UCSD-AML1 (cell line): Measurements from ENCODE around the gene TCF23.
"Not testable (repeated sequence)": the region's sequence is repeated elsewhere in the genome, so short reads cannot be mapped to it uniquely, and the experiment has no call there.

Source experiments
- DNase-seq: peaks from one replicate; lab custom pipeline; 2025; ENCODE audit not compliant: unreplicated experiment; lab: John Stamatoyannopoulos, UW

The TCF23 gene

DNA sequence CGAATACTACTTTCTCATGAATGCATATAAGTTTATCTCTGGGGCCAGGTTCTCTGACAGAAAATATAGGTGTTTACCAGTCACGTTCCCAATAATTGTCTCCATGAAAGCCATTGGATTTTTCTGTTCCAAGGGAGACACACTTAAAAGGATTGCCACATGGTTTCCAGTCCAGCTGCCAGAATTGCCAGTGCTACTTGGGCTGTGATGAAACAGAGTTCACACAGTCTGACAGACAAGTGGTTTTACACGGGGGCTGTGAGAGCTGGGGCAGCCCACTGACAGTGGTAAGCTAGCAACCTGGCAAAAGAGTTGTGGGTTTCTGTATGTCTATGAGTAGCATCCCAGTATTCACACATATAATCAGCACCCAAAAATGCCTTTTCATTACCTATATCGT, 35.3 kb downstream of the TCF23 start:
- DNase-seq = no peak

- peak; percentile 32 for DNase-seq
These were observed 36.7 kb downstream of the TCF23 start for GRCh38 chr2:27185331-27186026.

DNA sequence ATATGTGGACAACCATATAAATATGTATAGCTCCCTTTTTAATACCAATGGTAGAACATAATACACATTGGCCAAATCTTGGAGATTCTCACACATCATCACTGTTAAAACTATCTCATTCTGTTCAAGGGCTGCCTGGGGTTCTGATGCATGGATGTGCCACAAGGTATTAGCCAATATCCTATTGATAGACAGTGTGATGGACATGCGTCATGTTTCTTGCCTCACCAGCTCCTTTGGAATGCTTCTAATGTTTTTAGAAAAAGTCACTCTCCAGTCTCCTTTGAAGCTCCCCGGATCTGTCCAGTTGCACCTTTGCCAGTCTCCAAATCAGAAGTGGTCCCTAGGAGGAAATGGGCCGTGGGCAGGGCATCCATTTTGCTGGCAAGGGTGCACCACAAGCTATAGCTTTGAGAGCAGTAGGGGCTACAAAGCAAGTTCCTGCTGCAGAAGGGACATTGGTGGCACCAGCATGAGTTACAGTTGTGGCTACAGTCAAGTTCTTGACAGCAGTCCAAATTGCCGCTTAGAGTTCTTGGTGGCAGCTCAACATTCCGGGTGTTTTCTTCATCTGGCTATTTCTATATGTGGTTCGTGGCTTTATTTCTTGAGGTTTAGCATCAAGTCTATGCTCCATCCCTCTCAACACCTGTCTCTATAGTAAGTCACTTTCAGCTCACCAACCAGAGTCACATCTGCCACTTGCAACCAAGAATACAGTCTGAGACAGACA, 38.0 kb downstream of the TCF23 start:
- DNase-seq = no peak

GRCh38 chr2:27189989-27190388, 41.2 kb downstream of the TCF23 start:
- DNase-seq = no peak

GRCh38 chr2:27191070-27191829, 42.4 kb downstream of the TCF23 start:
- DNase-seq = peak; percentile 20

- DNase-seq = no peak
These were observed 45.9 kb downstream of the TCF23 start for GRCh38 chr2:27194538-27195354.

DNA sequence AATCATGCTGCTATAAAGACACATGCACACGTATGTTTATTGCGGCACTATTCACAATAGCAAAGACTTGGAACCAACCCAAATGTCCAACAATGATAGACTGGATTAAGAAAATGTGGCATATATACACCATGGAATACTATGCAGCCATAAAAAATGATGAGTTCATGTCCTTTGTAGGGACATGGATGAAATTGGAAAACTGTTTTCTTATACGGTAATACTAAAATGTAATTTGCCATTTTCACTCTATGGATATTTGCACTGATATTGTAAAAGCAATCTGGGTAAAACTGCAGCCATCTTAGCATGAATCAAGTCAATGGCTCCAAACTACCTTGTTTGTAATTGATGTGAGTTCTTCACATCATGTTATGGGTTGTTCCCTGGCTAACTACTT, 47.0 kb downstream of the TCF23 start:
- DNase-seq = not testable (repeated sequence)

DNA sequence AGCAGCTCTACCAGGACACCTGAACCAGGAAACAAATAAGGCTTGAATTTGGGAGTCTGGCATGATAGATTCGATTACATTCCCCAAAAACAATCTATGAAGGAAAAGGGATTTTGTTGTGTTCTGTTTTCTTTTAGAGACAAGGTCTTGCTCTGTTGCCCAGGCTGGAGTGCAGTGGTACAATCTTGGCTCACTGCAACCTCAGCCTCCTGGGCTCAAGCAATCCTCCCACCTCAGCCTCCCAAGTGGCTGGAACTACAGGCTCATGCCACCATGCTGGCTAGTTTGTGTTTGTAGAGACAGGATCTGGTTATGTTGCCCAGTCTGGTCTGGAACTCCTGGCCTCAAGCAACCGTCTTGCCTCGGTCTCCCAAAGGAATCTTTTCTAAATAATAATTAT, 49.3 kb downstream of the TCF23 start:
- DNase-seq = not testable (repeated sequence)

DNA sequence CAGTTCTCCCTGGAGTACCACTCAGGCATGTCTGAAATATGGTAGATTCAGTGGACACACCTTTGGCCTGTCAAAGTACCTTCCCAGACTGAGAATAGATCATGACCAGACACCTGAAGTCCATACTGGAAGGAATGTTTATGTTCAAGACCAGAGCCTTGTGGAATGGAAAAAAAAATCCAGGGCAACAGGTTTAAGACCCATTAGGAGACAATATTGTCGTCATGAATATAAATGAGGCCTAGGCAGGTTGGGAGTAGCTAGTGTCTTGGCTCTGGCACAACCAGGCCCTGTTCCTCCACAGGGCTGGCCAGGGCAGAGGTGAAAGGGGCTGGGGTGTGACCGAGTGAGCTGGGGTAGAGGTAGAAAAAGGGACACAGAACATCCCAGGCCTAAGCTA, 49.8 kb downstream of the TCF23 start:
- DNase-seq = no peak

GRCh38 chr2:27199241-27199640, 50.4 kb downstream of the TCF23 start:
- no peak for DNase-seq

DNA sequence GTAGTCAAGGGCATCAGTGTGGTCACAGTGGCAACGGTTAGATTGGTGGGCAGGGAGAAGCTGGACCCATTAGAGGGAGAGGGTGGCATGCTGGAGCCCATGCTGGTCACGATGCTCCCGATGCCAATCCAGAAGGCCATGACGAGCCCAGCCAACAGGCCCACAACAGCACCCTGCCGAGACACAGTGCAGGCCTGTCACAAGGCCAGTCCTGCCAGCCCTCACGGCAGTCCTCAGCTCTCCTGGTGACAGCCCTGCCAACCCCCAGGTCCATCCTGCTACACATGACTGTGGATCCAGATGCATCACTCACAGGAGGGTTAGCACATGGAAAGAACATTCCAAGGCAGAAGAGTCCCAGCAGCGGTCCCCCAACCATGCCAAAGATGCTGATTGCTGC, 52.9 kb downstream of the TCF23 start:
- DNase-seq = no peak

DNA sequence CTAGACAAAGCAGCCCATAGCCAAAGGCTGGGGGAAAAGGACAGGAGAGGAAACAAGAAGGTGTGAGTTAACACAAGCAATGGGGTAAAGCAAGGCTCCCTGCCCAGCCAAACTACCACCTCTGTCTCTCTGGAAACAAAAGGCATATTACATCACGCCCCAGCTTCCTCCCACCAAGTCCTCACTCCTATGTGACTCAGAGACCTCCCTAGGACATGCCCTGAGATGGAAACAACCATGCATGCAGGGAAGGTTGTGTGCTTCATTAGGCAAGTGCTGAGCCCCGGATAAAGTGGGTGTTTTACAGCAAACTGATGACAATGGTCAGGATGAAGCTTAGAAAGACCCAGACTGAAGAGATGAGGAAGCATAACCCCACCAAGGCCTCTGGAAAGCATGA, 54.0 kb downstream of the TCF23 start:
- no peak for DNase-seq

- no peak for DNase-seq
These were observed 54.9 kb downstream of the TCF23 start for GRCh38 chr2:27203741-27204140.

DNA sequence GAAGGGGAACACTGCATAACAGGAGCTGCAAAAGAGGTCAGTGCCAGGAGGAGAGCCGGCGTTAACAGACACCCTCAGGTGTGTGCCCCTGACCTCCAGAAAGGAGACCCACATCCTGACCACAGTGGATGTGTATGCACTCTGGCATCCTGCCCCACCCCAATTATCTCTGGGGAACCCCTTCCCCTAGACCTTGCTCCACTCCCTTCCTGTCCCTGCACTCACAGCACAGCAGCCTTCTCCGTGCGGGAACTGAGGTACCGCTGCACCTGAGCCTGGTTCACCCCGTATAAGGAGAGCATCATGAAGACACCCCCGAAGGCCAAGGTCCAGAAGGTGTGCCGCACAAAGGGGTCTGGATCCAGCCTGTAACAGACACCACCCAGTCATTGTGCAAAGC, 55.8 kb downstream of the TCF23 start:
- DNase-seq = no peak

- no peak for DNase-seq
These were observed 56.4 kb downstream of the TCF23 start for GRCh38 chr2:27205206-27205605.

DNA sequence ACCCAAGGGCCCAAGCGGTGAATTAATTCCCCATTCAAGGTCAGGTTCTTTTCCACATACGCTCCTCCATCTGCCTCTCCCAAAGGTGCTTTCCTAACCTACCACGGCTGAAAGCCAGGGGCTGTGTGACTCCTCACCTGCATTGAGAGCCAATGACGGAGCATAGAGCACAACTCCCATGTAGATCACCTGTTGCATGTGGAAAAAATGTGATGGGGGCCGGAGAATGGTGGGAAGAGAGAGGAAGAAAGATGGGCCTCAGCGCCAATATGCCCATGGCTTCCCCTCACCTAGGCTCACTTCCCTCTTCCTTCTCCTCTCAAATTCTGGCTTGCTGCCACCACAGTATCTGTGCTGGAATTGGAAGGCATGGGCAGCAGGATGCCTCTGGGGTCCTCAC, 57.5 kb downstream of the TCF23 start:
- DNase-seq = no peak
